ENCODE measurements around the gene KLK7. TPM values are rescaled to one million over a fixed set of nuclear protein-coding genes. Genes with fewer than 3 reads are reported as not detected.
"Not testable (repeated sequence)": the region's sequence is repeated elsewhere in the genome, so short reads cannot be mapped to it uniquely, and the experiment has no call there.

KLK7 gene
- polyA plus RNA-seq, 3 donors, result 3.3 to 4.5 (median 3.8) TPM

GRCh38 chr19:51015691-51016267 lies 32.1 kb upstream of the KLK7 start:
- DNase-seq, result no peak

DNA sequence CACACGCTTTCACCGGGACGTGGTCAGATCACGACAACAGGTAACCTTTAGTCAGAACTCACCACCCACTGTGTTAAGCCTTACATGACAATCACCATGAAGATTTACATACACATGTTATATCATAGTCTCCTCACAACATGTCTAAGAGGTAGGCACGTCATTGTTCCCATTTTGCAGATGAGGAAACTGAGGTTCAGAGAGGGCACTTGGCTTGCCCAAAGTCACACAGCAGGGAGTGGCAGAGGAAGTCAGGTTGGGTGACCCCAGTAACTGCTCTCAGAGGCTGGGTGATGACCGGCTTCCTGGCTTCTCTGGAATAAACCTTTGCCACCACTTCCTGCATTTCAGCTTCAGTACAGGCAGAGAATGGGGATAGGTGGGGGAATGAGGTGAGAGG lies 30.5 kb upstream of the KLK7 start:
- no peak for DNase-seq

GRCh38 chr19:51012661-51013190 lies 29.0 kb upstream of the KLK7 start:
- no peak for DNase-seq

- DNase-seq, result no peak
Measured at GRCh38 chr19:51010066-51010795, 26.5 kb upstream of the KLK7 start.

DNA sequence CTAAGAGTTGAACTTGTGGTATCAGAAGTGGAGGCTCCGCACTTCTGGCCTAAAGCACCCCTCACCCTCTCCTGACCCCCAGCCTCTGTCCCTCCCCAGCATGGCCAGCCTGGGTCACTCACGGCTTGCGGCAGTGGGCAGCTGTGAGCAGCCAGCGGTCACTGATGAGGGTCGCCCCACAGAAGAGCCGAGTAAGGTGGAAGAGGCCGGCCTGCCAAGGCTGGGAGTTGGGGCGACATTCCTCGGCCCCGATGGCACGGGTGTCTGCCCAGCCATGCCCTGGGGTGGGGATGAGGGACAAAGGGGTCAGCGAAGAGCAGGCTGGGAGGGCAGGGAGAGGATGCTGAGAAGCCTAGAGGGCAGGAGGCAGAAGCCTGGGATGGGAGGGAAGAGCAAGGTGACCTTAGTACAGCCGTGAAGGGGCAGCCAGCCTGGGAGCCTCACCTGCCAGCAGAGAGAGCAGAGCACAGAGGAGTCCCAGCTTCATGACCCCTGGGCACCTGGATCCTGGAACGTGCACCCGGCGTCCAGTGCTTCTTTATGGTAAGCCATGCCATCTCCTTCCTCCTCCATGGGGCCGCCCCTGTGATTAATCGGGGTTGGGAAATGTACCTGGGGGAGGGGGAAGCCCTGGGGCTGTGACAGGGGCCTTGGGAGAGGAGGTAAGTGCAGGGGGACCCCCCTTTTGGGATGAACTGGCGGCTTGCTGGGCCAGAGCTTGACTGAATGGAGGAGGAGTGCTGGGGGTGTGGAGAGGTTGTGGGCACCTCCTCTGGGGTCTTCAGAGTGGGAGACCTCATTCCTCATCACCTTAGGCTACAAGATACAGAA lies 25.6 kb upstream of the KLK7 start:
- DNase-seq, result no peak

- DNase-seq, result no peak
Measured at GRCh38 chr19:51007488-51007887, 23.8 kb upstream of the KLK7 start.

- DNase-seq, result no peak
Measured at GRCh38 chr19:51006406-51006805, 22.7 kb upstream of the KLK7 start.

GRCh38 chr19:51005248-51005647 lies 21.5 kb upstream of the KLK7 start:
- no peak for DNase-seq

DNA sequence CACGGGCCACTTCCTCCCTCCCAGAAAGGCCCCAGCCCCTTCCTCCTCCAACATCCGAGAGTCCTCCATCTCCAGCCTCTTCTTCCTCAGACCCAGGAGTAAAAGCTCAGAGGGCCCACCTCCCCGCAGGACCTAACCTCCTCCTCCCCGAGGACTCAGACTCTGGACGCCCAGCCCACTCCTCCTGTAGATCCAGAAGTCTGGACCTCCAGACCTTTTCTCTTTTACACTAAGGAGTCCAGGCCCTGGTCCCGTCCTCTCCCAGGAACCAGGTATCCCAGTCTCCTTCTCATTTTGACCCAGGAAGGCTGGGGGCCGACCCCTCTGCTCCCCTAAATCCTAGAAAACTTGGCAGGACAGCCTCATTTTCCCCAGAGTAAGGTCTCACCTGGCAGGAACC lies 19.6 kb upstream of the KLK7 start:
- DNase-seq, result no peak

GRCh38 chr19:51002542-51003311 lies 19.0 kb upstream of the KLK7 start:
- DNase-seq, result peak; percentile 54

DNA sequence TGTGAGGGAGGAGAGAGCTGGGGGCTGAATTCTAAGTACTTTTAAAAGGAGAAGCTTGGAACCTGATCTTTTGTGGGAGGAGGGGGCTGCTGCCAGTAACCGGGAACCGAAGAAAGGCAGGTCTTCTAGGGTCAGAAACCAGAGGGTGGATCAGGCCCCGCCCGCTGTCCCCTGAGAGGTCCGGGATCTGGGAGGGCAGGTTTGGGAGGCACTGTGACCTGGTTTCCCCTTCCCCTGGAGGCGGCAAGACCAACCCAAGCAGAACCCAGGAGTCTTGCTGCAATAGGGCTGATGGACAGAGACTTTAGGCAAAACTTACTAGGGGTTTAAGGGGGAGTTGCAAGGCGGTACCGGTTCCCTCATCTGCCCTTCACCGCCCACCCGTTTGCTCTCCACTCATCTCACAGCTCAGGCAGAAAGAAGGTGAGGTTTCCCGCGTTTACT lies 18.4 kb upstream of the KLK7 start:
- DNase-seq, result peak; percentile 71

DNA sequence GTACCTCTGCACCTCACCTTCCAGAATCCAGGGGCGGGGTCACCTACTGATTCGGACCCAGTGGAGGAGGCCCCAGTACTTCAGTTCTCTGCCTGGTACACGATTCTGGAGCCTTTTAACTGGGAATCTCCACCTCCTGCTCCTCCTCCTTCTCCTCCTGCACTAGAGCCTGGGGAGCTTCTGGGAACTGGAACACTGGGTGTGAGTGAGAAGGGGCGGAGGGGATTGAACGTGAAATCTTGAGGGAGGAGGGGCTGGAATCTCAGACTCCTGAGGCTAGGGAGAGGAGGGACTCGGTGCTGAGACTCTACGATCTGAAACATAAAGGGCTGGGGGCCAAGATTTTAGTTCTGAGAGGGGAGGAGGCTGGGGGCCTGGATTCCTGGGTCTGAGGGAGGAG lies 17.8 kb upstream of the KLK7 start, which contains the start of gene KLK8:
TSS of gene KLK8 (minus strand) at position 90 of the 400 bp plus-strand sequence. CDS start 437 bp downstream, outside the sequence.
- DNase-seq, result no peak

DNA sequence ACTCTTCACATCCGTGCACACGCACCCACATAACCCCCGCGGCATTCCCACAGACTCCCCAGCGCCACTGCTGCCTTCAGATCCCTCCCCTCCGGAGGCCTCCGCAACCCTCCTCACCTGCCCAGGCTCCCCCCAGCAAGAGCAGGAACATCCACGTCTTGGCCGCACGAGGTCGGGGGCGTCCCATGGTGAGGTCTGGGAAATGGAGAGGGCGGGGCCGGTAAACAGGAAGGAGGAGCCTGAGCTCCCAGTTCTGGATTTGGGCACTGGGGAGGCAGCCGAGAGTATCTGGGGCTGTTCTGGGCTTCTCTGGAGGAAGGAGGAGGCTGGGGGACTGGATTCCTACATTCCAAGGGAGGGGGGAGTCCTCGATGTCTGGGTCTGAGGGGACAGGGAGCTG lies 17.3 kb upstream of the KLK7 start:
- no peak for DNase-seq

GRCh38 chr19:51000426-51000825 lies 16.7 kb upstream of the KLK7 start:
- DNase-seq, result no peak

DNA sequence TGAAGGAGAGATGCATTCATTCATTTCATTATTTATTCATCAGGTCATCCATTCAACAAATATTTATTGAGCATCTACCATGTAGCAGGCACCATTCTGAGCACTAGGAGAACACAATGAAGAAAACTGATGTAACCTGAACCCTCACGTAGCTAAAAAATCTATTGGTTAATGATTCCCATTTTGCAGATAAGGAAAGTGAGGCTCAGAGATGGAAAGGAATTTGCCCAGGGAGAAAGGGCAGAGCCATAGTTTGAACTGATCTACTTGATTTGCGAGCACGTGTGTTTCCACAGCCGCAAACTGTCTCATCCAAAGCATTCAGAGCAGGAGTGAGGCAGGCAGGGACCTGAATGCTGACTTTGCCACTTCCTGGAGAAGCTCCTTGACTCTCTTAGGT lies 15.0 kb upstream of the KLK7 start:
- DNase-seq, result no peak

DNA sequence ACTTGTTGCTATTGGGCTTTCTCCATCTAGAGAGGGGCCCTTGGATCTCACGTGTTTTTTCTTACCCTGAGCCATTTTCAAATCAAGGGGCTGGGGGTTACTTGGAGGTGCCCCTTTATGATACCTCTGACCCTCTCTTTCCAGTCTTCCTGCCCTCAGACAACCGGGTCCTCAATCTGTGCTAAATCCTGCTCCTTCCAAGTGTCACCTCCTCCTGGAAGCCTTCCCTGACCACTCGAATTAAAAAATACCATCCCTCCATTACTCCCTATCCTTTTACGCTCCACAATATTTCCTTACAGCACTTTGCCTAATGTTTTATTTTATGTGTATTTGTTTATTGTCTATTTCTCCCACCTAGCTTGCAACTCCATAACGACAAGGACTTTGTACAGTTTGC lies 14.3 kb upstream of the KLK7 start:
- DNase-seq, result no peak

DNA sequence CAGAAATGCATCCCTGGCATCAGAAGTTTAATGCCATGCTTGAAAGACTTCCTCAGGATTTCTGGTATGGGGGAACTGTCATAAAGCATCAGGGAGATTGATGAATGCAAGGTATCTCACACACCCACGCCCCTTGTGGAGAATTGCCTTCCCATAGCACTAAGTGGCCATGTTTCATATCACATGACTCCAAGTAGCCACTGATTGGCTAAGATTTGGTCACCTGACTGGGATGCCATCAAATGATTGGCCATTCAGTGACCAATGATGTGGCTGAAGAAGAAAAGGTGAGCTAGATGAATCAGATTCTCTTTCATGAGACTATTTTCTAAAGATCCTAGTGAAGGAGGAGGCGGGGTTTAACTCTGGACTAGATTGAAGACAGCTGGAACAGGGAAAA lies 10.4 kb upstream of the KLK7 start:
- DNase-seq, result no peak

DNA sequence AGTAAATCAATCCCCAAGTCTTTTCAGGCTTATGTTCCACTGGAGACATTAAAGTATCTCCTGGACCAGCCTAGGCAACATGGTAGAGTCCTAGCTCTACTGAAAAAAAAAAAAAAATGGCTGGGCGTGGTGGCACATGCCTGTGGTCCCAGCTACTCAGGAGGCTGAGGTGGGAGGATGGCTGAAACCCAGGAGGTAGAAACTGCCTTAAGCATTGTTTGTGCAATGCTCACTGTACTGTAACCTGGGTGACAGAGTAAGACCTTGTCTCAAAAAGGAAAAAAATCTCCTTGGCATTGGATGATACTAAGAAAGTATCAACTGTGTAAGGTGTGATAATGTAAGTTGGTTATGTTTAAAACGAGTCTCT lies 8.9 kb upstream of the KLK7 start:
- no peak for DNase-seq

DNA sequence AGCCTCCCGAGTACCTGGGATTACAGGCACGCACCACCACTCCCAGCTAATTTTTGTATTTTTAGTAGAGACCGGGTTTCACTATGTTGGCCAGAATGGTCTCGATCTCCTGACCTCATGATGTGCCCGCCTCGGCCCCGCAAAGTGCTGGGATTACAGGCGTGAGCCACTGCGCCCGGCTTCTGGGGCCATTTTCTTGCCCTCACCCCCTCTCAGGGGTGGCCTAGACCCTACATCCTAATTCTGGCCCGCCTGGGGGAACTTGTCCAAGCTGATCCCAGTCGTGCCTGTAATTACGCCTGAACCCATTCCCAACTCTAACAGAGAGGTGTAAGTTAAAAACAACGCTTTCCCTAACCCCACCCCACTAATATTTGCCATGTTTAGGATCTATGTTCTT lies 699 bp upstream of the KLK7 start:
- not testable (repeated sequence) for DNase-seq

- DNase-seq, result no peak
Measured at GRCh38 chr19:50982186-50982585, 1.5 kb downstream of the KLK7 start.

DNA sequence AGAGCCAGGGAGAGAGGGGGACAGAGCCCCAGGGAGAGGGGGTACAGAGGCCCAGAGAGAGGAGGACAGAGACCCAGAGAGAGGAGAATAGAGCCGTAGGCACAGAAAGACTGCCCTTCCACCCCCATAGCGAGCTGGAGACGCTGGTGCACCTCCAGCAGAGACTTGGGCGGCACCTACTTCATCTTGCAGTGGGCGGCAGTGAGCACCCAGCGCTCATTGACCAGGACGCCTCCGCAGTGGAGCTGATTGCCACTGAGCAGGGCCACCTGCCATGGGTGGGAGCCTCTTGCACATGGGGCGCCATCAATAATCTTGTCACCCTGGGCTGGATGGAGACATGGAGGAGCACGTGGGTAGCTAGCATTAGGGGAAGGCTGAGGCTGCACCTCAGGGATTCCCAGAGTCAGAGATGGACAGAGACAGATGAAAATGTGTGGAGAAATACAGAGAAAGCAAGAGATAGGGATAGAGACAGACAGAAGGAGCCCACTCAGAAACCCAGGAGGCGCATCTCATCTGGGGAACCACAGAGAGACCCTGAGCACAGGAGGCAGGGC lies 2.0 kb downstream of the KLK7 start:
- no peak for DNase-seq

GRCh38 chr19:50980208-50980607 lies 3.5 kb downstream of the KLK7 start:
- no peak for DNase-seq
